ENCODE data around the gene SPTBN1.

The SPTBN1 gene

DNA sequence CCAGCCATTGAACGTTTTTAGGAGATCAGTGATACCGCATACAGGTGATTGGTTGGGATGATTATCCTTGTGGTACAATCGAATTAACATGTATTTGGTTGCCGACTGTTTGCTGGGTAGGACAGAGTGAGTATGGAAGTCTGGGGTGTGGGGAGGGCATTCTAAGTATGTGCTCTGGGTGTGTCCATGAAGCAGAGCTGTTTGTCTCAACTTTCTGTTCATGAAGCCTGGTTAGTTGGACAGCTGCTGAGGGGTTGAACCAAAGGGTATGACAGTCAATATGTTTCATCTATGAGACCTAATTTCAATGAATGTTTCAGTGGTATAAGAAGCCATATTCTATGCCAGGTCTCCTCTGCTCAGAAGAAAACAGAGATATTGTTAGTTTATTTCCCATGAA, 21.9 kb upstream of the SPTBN1 start:
- DNase-seq (ENCODE audit: low read depth in 2 of 2) = no peak

DNA sequence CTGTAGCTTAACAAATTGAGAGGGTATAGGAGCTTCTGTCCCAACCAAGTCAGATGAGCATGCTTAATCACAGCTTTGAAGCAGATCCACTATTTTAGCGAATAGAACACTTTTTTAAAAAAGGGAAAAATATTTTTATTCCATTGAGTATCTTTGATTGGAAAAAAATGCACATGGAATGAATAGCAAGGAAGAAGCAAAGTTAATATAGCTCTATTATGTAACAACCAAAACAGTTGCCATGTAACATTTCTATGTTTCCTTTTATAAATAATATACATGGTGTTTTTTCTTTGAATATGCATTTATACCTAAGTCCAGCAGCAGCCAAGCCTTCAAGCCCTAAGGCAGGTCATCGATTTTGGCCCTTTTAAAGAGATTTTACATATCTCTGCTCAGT, 21.4 kb upstream of the SPTBN1 start:
- no peak for DNase-seq (ENCODE audit: low read depth in 2 of 2)

DNA sequence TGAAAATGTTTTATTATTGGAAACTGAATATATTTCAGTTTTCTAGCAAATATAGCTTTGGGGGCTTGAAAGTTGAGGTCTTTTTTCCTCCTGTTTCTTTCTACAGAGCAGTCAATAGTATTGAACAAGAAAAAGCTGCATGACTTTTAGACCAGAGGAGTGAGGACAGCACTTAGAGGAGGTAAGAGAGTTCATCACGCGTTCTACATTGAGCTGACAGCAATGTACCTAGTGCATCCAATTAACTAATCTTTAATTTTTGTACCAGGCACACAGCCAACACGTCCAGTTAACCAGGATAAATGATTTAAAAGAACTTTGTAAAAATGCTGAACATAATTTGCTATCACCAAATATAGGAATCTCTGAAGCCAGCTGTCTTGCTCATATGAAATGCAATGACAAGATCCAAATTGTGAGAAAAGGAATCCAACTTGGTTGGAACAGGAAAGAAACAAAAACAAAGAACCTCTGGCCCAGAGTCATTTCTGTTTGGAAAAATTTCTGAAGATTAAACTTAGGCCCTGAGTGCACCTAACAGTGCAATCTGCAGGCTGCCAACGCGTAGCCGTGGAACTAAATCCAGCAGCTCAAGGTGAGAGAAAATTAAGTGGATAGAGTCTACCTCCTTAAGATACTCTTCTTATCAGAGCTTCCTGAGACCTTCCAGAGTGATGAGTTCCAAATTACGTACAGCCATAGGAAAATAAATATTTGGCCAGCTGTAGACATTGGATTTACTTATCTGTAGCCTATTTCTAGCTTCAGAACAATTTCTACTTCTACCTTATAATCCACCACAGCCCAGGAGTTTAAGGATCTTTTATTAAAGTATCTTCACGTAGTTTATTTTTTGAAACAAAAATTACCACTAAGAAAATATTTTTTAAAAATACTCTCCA, 20.6 kb upstream of the SPTBN1 start:
- no peak for DNase-seq (ENCODE audit: low read depth in 2 of 2)

DNA sequence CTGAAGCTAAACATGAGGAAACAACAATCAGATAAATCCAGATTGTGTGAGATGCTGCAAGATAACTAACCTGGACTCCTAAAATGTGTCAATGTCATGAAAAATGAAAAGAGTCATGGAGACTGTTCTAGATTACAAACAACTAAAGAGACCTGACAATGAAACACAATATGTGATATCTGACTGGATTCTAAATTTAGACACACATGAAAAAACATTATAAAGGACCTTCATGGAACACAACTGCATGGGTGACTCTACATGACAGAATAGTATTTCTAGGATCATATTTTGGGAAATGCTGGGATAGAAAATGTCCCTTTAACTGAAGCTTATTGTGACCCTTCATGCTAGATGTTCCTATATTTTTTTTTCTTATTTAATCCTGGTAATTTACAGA, 18.5 kb upstream of the SPTBN1 start:
- no peak for DNase-seq (ENCODE audit: low read depth in 2 of 2)

DNA sequence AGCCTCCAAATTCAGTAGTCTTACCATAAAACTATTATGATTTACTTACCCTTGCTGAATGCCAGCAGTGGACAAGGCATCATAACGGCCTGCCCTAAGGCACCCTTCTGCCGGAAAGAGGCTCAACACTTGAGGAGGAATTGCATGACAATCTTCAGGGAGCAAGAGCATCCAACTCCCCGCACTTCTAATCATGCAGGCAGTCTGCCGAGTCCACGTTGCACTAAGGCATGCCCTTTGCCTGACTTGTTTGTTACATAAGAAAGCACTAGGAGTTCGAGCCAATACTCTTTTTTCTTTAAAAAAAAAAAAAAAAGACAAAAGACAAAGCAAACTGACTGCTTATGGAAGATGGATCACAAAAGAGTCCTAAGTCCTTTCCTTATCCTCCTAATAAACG, 17.9 kb upstream of the SPTBN1 start:
- no peak for DNase-seq (ENCODE audit: low read depth in 2 of 2)

DNA sequence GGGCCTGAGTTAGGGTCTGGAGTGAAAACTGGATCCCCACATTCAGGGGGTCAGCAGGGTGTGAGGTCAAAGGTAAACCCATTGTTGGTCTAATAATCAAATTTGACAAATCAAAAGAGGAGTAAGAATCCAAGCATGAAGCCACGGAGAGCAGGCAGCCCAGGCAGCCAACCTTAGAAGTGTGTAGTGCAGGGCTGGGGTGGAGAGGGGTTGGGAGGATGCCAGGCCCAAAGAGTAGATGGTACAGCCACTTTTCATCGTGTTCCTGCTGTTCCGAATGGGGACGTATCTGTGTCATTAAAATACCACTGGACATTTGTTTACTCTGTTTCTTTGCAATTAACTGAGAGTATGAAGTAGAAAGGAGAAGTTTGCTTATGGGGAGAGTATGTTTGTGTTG, 16.5 kb upstream of the SPTBN1 start:
- DNase-seq (ENCODE audit: low read depth in 2 of 2) = no peak

DNA sequence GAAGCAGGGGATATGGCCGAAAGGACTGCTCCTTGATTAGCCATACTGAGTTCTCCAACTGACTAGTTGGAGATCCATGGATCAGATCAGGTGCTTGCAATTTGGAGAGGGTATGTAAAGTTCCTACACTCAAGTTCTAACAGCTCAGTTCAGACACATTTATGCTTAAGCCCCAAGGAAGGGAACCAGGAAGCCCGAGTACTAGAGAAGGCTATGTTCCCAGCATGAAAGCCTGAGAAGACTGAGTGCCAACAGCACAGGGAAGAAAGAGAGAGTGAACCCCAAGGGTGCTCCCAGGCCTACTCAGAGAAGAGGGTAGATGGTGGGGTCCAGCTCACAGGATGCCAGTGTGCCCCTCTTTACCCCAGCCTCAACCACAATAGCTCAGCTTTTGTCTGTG, 16.1 kb upstream of the SPTBN1 start:
- no peak for DNase-seq (ENCODE audit: low read depth in 2 of 2)

DNA sequence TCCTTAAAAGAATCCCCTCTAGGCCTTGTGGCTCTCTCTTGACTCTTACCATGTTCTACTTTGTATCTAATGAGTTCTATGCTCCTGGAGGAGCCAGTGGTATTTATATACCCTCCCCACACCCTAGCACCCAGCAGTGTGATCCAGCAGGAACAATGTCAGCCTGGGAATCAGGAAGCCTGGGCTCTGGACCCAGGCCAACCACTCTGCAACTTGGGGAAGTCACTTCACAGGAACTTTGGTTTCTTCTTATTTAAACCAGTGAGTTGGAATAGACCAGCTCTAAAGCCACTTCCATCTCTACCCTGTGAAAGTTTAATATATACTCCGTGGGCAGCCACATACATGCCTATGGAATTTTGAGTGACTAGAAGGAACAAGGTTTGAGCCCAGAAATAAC, 11.6 kb upstream of the SPTBN1 start:
- DNase-seq (ENCODE audit: low read depth in 2 of 2) = no peak

DNA sequence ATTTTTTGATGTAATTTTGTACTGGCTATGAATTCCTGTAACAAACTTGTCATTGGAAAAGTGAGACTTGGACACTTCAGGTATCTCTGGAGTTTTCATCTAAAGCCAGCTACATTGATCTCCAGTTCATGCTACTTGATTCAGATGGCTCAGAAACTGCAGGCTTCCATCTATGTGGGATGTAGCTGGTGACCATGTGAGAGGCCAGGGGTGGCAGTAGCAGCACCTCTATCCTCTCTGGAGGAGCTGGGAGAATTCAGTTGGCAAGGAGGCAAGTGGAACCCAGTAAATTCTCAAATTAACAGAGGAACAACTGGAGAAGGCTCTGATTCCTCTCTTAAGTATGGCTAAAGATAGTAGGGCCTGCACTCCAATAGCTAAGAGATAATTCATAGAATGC, 10.0 kb upstream of the SPTBN1 start:
- no peak for DNase-seq (ENCODE audit: low read depth in 2 of 2)

DNA sequence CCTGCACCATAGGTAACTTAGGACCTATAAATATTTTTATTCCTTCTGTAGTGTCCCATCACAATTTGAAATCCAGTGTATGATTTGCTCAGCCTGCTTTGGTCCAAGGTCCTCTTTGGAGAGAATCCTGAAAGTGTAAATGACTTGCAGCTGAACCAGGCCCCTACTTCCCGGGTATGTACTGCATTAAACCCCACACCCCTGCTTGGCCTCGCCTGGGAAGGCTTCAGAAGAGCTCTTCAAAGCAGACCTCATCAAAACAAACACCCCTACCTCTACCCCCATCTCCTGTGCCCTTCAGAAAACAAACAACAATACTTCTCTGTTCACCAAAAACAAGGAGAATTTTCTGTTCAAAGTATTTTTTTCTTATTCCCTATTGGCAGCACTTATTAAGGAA, 9.5 kb upstream of the SPTBN1 start:
- DNase-seq (ENCODE audit: low read depth in 2 of 2) = no peak

DNA sequence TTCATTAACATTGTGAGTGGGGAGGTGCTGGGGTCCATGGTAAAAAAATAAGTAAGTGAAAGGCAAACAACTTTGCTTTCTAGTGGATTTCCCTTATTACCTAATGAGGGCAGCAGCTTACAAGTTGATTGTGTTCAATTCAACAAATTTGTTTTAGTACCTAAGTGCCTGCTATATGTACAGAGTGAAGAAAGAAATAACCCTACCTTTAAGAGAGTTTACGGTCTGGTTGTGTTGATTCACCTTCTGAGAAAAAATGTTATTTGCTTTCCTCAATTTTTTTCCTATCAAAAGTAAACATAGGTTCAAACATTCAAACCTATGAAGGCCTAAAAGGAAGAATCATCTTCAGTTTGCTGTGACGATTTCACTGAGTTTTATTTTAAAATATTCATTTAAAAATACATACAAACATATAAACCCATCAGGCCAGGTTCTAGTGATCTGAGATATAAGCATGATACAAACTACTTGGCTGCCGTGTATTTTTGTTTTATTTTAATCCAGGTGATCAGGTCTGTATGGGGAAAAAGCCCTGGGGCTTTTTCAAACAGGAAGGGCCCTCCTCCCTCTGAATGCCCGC, 1.5 kb upstream of the SPTBN1 start:
- no peak for DNase-seq (ENCODE audit: low read depth in 2 of 2)

DNA sequence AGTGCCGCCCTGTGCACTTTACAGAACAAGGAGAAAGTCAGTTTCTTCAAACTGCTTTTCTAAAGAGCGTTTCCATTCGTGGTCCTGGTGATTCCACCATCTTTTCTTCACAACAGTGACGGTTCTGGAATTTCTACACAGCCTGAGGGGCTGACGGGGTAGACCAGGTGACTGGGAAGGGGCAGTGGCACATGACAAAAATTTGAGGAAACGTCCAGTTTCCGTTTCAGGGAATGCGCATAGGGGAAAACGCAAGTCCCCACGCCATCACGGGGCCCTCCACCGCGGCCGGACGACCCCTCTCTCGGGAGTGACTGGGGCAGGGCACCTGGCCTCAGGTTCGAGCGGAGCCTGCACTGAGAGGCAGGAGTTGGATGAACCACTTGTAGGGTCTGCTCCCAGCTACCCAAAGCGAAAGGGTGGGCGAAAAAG, 980 bp upstream of the SPTBN1 start:
- DNase-seq (ENCODE audit: low read depth in 2 of 2) = no peak

DNA sequence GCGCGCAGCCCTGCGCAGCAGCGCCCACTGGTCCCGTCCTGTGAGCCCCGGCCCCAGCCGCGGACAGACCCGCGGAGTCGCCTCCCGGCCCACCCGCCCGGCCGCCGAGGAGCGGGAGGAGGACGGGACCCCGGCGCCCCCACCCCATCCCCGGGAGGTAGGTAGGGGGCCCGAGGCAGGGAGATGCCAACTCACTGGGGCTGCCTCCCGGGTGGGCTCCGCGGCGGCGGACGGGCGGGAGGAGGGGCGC, 160 bp downstream of the SPTBN1 start:
- no peak for DNase-seq (ENCODE audit: low read depth in 2 of 2)

DNA sequence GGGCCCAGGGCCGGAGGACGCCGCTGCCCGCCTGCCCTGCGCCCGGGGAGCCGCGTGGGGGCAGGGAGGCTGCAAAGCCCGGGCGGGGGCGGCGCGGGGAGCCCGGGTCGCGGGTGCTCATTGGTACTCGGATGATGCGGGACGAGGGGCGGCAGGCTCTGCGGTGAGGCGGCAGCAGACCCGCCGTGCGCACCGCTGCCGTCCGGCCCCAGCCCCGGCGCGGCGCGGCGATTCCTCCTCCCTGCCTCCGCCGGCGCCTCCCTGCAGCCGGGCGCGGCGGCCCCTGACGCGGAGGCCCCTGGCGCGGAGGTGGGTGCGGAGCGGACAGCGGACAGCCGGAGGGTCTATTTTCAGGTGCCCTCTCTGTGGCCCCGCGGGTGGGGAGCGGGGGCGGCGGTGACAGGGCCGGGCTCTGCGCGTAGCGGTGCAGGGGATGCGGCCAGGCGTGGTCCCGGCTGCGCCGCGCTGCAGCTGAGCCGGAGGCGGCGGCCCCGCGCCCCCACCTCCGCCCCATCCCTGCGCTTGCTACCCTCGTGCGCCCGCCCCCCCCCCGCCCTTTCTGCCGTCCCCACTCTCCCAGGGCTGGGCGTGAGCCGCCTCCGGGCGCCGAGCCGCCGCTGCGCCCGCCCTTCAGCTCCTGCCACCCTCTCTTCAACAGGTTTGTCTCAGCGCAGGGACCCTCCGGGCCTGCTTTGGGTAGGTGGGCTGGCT, 640 bp downstream of the SPTBN1 start:
- DNase-seq (ENCODE audit: low read depth in 2 of 2) = no peak

DNA sequence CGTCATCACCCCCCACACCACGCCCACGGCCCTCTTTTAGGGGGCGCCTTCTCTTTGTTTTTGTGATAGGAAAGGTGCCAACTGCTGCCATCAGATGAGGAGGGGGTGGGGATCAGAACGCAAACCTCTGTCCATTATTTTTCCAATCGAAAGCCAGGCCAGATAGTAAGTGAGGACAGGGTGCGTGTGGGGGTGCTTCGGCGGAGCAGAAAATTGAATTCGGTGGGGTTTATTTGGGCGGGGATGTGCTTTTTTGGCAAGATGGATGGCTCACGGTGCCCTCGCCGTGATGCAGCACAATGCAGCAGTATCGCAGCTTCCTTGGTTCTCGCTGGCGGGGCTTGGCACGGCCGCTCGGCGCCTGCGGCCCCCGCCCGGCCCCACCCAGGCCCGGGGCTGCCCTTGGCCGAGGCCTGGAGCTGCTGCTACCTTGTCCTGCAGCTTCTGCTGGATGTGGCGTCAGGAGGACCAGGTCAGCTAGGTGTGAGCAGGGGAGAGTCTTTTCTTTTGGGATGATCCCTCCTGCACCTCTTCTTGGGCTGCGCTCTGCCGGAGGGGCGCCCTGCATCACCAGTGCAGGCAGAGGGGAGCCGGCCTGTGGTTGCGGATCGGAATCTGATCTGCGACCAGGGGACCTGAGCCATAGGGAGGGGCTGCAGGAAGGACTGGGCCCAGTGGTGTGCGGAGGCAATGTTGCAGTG, 1.3 kb downstream of the SPTBN1 start:
- no peak for DNase-seq (ENCODE audit: low read depth in 2 of 2)

DNA sequence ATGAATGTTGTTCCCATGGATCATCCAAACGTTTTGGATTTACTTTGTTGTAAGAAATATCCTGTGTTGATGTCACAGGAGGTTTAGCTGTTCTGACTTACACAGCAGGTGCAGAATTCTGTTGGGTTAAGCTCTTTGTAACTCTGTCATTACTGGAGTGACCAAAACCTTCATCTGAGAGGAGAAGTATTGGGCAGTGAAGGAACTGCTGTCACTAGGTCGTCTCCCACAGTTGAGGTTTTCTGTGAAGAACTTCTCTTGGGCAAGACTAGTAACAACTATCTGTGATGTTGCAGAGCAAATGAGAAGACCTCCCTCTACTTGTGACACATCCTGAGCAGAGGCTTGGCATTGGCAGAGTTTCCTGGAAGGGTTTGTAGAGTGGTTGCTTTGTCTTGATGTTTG, 2.9 kb downstream of the SPTBN1 start:
- no peak for DNase-seq (ENCODE audit: low read depth in 2 of 2)

DNA sequence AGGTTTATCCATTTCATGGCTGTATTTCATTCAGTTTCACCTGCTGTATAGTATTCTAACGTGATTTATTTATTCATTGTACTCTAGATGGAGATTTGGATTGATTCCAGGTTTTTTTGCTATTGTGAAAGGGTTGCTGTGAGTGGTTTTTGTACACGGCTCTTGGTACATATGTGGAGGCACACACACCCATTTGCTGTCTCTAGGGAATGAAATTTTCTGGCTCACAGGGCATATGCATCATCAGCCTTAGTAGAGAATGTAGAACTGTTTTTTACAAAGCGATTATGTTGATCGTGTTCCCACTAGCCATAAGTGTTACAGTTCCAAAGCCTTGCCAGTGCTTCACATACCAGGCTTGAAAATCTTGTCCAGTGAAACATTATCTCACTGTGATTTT, 5.1 kb downstream of the SPTBN1 start:
- DNase-seq (ENCODE audit: low read depth in 2 of 2) = no peak

DNA sequence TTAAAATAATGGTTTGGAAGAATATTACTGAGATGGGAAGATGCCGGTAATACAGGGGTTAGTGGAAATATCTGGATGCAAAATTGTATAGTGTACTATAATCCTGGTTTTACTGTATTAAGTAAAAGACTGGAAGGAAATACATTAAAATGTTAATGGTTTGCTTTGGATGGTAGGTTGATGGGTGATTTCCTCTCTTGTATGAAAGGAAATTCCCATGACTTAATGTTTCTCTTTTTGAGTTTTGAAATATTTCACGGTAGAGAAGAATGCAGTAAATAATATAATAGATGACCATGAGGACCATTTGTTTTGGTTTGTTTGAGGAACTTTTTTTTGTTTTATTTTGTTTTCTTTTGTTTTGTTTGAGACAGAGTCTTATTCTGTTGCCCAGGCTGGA, 8.2 kb downstream of the SPTBN1 start:
- no peak for DNase-seq (ENCODE audit: low read depth in 2 of 2)

DNA sequence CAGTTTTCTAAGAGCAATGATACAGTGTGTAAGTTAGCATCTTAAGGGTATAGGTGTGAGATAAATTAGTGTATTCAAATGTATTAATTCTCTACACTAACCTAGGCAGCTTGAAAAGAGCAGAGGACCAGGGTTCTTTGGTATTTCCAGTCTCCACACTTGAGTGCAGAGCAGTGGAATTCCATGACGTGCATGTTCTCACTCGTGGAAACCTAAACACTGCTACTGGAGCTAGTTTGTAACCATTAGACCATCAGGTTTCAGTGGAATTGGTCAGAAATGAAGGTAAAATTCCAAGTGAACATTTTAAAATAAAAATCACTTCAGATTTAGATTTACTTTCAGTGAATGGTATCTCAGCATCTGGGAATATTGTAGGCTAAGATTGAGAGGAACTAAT, 9.0 kb downstream of the SPTBN1 start:
- DNase-seq (ENCODE audit: low read depth in 2 of 2) = no peak

DNA sequence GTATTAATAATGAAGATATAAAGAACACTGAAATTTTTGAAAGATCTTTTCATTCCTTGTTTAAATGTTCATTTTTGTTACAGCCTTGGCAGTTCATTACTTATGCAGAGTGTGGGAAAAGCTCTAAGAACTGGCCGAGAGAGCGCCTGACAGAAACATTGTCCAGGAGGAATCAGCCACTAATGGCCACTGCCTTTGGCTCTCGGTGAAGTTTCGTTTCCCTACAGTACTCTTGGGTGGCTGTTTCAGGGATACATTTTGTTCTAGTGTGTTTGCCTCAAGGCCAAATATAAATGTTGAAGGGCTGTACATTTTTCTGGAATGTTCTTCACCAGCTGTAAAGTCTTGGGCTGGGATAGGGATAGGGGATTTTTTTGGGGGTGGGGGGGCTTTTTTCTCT, 10.7 kb downstream of the SPTBN1 start:
- DNase-seq (ENCODE audit: low read depth in 2 of 2) = no peak

DNA sequence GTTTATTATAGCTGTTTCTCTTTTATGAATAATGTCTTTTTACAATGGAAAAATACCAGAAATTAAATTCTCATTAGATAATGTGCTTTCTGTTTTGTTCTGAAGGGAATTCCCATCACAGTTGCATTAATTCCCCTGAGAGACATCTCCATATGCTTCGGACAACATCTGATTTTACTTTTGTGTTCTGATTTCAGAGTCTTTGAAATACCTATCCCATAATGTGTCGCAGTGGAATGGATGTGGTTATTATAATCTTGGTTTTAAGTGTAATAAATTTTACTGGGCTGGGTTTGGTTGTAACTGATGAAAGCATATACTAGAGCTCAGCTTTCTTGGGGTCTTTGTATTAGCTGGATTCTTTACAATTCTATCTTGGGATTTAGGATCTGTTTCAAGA, 12.5 kb downstream of the SPTBN1 start:
- no peak for DNase-seq (ENCODE audit: low read depth in 2 of 2)

DNA sequence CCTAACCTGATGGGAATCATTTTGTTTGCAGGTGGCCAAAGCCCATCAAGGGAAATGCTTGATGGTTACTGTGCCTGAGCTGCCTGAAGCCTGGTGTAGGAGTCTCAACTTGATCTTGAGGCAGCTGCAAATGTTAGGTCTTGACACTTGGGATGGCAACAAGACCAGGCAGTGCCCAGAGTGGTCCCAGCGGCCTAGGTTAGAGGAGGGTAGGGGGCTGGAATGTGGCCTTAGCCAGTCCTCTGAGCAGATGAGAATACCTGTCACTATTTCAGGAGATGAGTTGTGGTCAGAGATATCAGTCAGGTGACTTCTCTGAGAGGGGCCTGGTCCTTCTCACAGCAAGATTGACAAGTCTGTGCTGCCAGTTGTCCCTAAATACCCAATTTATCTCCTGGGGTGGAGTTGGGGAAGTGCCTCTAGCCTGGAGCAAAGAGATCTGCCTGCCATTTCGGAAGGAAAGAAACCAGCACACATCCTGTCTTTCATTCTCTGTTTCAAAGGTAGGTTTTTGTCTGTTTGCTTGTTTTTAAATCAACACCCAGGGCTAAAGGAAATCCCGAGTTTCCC, 13.4 kb downstream of the SPTBN1 start:
- no peak for DNase-seq (ENCODE audit: low read depth in 2 of 2)
